Ishikawa (cell line): ENCODE data around the gene PMAIP1.

Source experiments
- CEBPB ChIP-seq: IDR thresholded peaks from 2 replicates; pipeline ENCODE4 v1.6.1; 2012
- CREB1 ChIP-seq: IDR thresholded peaks from 2 replicates; pipeline ENCODE4 v1.6.1; 2012; ENCODE audit warnings: low read depth
- EGR1 ChIP-seq: IDR thresholded peaks from 2 replicates; pipeline ENCODE4 v1.6.1; 2012
- EP300 ChIP-seq: IDR thresholded peaks from 2 replicates; pipeline ENCODE4 v1.6.1; 2012; ENCODE audit warnings: borderline replicate concordance
- FOXM1 ChIP-seq: IDR thresholded peaks from 2 replicates; pipeline ENCODE4 v1.6.1; 2012; ENCODE audit warnings: low read depth, borderline replicate concordance
- MAX ChIP-seq: IDR thresholded peaks from 2 replicates; pipeline ENCODE4 v1.6.1; 2012
- NFIC ChIP-seq: IDR thresholded peaks from 2 replicates; pipeline ENCODE4 v1.6.1; 2012
- RAD21 ChIP-seq: IDR thresholded peaks from 2 replicates; pipeline ENCODE4 v1.6.1; 2012; ENCODE audit warnings: low read depth
- REST ChIP-seq: IDR thresholded peaks from 2 replicates; pipeline ENCODE4 v1.6.1; 2012; ENCODE audit warnings: low read depth, mild to moderate bottlenecking
- TAF1 ChIP-seq: IDR thresholded peaks from 2 replicates; pipeline ENCODE4 v1.6.1; 2012; ENCODE audit warnings: low read depth, mild to moderate bottlenecking
- TCF12 ChIP-seq: IDR thresholded peaks from 2 replicates; pipeline ENCODE4 v1.6.1; 2012; ENCODE audit warnings: low read depth
- TEAD4 ChIP-seq: IDR thresholded peaks from 2 replicates; pipeline ENCODE4 v1.6.1; 2012
- USF1 ChIP-seq: IDR thresholded peaks from 2 replicates; pipeline ENCODE4 v1.6.1; 2012
- YY1 ChIP-seq: IDR thresholded peaks from 2 replicates; pipeline ENCODE4 v1.6.1; 2012; ENCODE audit warnings: low read depth
- ZBTB7A ChIP-seq: IDR thresholded peaks from 2 replicates; pipeline ENCODE4 v1.6.1; 2012; ENCODE audit warnings: low read depth

The PMAIP1 gene

GRCh38 chr18:59912007-59912550 is 12.3 kb downstream of the PMAIP1 start:
- TF ChIP-seq RAD21 (no peak), TAF1 (no peak)

GRCh38 chr18:59915606-59916005 is 15.8 kb downstream of the PMAIP1 start:
- TF ChIP-seq CEBPB (no peak), TCF12 (no peak), TAF1 (no peak), REST (no peak), EP300 (no peak), ZBTB7A (no peak), YY1 (no peak), FOXM1 (no peak), EGR1 (no peak), MAX (no peak), USF1 (no peak), NFIC (no peak), TEAD4 (no peak), RAD21 (no peak), CREB1 (no peak)

GRCh38 chr18:59916746-59917145 is 16.9 kb downstream of the PMAIP1 start:
- TF ChIP-seq USF1 = no peak
- TF ChIP-seq YY1 = no peak

- TF ChIP-seq YY1 (no peak), CEBPB (0 out of 2 replicates have a peak, but pooled peaks have one; percentile 5)
Measured at GRCh38 chr18:59917422-59917821, 17.6 kb downstream of the PMAIP1 start.

- TF ChIP-seq MAX (peak; percentile 26), TCF12 (peak; percentile 70), NFIC (peak; percentile 51), FOXM1 (no peak), EP300 (peak; percentile 52; the same call in 1 of the 2 replicates), YY1 (peak; percentile 40; the same call in 1 of the 2 replicates), CEBPB (no peak), TEAD4 (peak; percentile 60), USF1 (no peak), ZBTB7A (no peak)
Measured at GRCh38 chr18:59918320-59918755, 18.5 kb downstream of the PMAIP1 start.

GRCh38 chr18:59918997-59919396 is 19.2 kb downstream of the PMAIP1 start:
- TF ChIP-seq CEBPB (no peak), NFIC (no peak), EP300 (no peak), EGR1 (no peak), USF1 (no peak), CREB1 (no peak), TAF1 (no peak), RAD21 (no peak), FOXM1 (no peak), MAX (no peak), TCF12 (no peak), YY1 (no peak), ZBTB7A (no peak), TEAD4 (no peak), REST (no peak)
